IMR-90 (cell line): ENCODE data around the gene TMCC1. TPM values are rescaled to one million over a fixed set of nuclear protein-coding genes. Genes with fewer than 3 reads are reported as not detected.

Experiments
- ATAC-seq: fragments of 200-7000 bp; cut with Tn5 transposase; 2 replicates; pipeline ENCODE4 v1.9.1; 2020; ENCODE audit warnings: low read depth, mild to moderate bottlenecking, moderate library complexity
- BruUV-seq: library from RNA; stranded (reverse); fragments of 400-500 nt; replicated peaks from 2 replicates; lab custom pipeline; 2021; lab: Mats Ljungman, UMichigan
- CTCF ChIA-PET: fragments of 300-600 bp; formaldehyde crosslinking; extraction: SDS; loops from one replicate; lab custom pipeline; 2021; ENCODE audit warnings: antibody characterized with exemption; lab: Yijun Ruan, JAX
- POLR2A ChIA-PET: fragments of 300-600 bp; sonication (Branson Sonifier 250); formaldehyde crosslinking; loops from one replicate; lab custom pipeline; 2022; ENCODE audit warnings: antibody characterized with exemption; ENCODE audit not compliant: unreplicated experiment; lab: Charles Lee
- DNase-seq: peaks from one replicate; pipeline ENCODE4 v3.0.0; 2013
- H2AFZ ChIP-seq: replicated peaks from 2 replicates; pipeline ENCODE3; 2013; ENCODE audit warnings: low read length, mild to moderate bottlenecking; ENCODE audit not compliant: poor library complexity
- H2AK5ac ChIP-seq: 2 replicates; pipeline ENCODE4 v1.6.1; 2013; ENCODE audit warnings: low read depth, low read length, inconsistent platforms
- H2AK9ac ChIP-seq: replicated peaks from 2 replicates; pipeline ENCODE3; 2013; ENCODE audit warnings: mild to moderate bottlenecking, low read depth, low read length, moderate library complexity; ENCODE audit not compliant: poor library complexity
- H2BK120ac ChIP-seq: 2 replicates; pipeline ENCODE4 v1.6.1; 2013; ENCODE audit warnings: low read depth, low read length, inconsistent platforms
- H2BK15ac ChIP-seq: 3 replicates; pipeline ENCODE4 v1.6.1; 2013; ENCODE audit warnings: low read depth, low read length, inconsistent platforms
- H2BK20ac ChIP-seq: 2 replicates; pipeline ENCODE4 v1.6.1; 2013; ENCODE audit warnings: low read depth, mild to moderate bottlenecking, inconsistent platforms, low read length, moderate library complexity
- H2BK5ac ChIP-seq: 2 replicates; pipeline ENCODE4 v1.6.1; 2013; ENCODE audit warnings: mild to moderate bottlenecking, low read depth, low read length, inconsistent platforms; ENCODE audit not compliant: poor library complexity, severe bottlenecking
- H3K14ac ChIP-seq: replicated peaks from 2 replicates; pipeline ENCODE4 v1.6.1; 2013; ENCODE audit warnings: low read depth, low read length, inconsistent platforms
- H3K18ac ChIP-seq: 2 replicates; pipeline ENCODE4 v1.6.1; 2013; ENCODE audit warnings: low read depth, low read length, control low read depth
- H3K23ac ChIP-seq: 2 replicates; pipeline ENCODE4 v1.6.1; 2013; ENCODE audit warnings: low read depth, low read length, inconsistent platforms
- H3K27ac ChIP-seq: 2 replicates; pipeline ENCODE4 v1.5.1; 2013; ENCODE audit warnings: mild to moderate bottlenecking, control low read depth, low read length; ENCODE audit not compliant: insufficient read depth
- H3K27me3 ChIP-seq: 2 replicates; pipeline ENCODE4 v1.6.1; 2013; ENCODE audit warnings: low read length; ENCODE audit not compliant: control insufficient read depth, insufficient read depth
- H3K36me3 ChIP-seq: 2 replicates; pipeline ENCODE4 v1.6.1; 2013; ENCODE audit warnings: low read length, mixed read lengths; ENCODE audit not compliant: control insufficient read depth, insufficient read depth
- H3K4ac ChIP-seq: 2 replicates; pipeline ENCODE4 v1.6.1; 2013; ENCODE audit warnings: low read depth, low read length, inconsistent platforms
- H3K4me1 ChIP-seq: 2 replicates; pipeline ENCODE4 v1.6.1; 2013; ENCODE audit warnings: low read length, mixed read lengths; ENCODE audit not compliant: control insufficient read depth, insufficient read depth
- H3K4me2 ChIP-seq: 2 replicates; pipeline ENCODE4 v1.6.1; 2013; ENCODE audit warnings: low read depth, mild to moderate bottlenecking, control low read depth, low read length, moderate library complexity
- H3K4me3 ChIP-seq: 2 replicates; pipeline ENCODE4 v1.5.1; 2013; ENCODE audit warnings: low read depth, mild to moderate bottlenecking, control low read depth, low read length, moderate library complexity; ENCODE audit not compliant: insufficient read depth
- H3K56ac ChIP-seq: 2 replicates; pipeline ENCODE4 v1.6.1; 2013; ENCODE audit warnings: low read length, inconsistent platforms; ENCODE audit not compliant: insufficient read depth; ENCODE audit errors: extremely low read depth
- H3K79me1 ChIP-seq, 2 experiments: 2 replicates each; pipeline ENCODE4 v1.6.1; 2013; ENCODE audit warnings: low read length in 2 of 2, inconsistent platforms in 1 of 2, low read depth in 1 of 2
- H3K9ac ChIP-seq: 2 replicates; pipeline ENCODE4 v1.6.1; 2013; ENCODE audit warnings: low read depth, low read length, control low read depth
- H3K9me1 ChIP-seq: 2 replicates; pipeline ENCODE4 v1.6.1; 2013; ENCODE audit warnings: low read length, inconsistent platforms; ENCODE audit not compliant: insufficient read depth
- H3K9me3 ChIP-seq: 2 replicates; pipeline ENCODE4 v1.6.1; 2013; ENCODE audit warnings: low read length; ENCODE audit not compliant: control insufficient read depth, insufficient read depth
- H4K20me1 ChIP-seq: 2 replicates; pipeline ENCODE4 v1.6.1; 2013; ENCODE audit warnings: low read length, inconsistent platforms; ENCODE audit not compliant: insufficient read depth
- H4K5ac ChIP-seq: 2 replicates; pipeline ENCODE4 v1.6.1; 2013; ENCODE audit warnings: mild to moderate bottlenecking, low read depth, low read length, control low read depth
- H4K8ac ChIP-seq, 2 experiments: 2 replicates each; pipeline ENCODE4 v1.6.1; 2013; ENCODE audit warnings: low read depth in 2 of 2, low read length in 2 of 2, control low read depth in 1 of 2, inconsistent platforms in 1 of 2
- H4K91ac ChIP-seq: 2 replicates; pipeline ENCODE4 v1.6.1; 2013; ENCODE audit warnings: low read depth, low read length, inconsistent platforms; ENCODE audit not compliant: insufficient read depth
- CEBPB ChIP-seq: IDR thresholded peaks from 2 replicates; pipeline ENCODE4 v1.6.1; 2012; ENCODE audit warnings: low read depth, low read length, improper control_type of control experiment
- CHD1 ChIP-seq: IDR thresholded peaks from 2 replicates; pipeline ENCODE4 v1.6.1; 2012; ENCODE audit warnings: low read depth, low read length, improper control_type of control experiment
- ELK1 ChIP-seq: fragments of 150-350 bp; IDR thresholded peaks from 2 replicates; pipeline ENCODE4 v1.6.1; 2016; ENCODE audit warnings: low read depth, mild to moderate bottlenecking, low read length, moderate library complexity, borderline replicate concordance
- FOS ChIP-seq: fragments of 150-350 bp; IDR thresholded peaks from 2 replicates; pipeline ENCODE4 v1.6.1; 2016; ENCODE audit warnings: low read depth, low read length
- MAFK ChIP-seq: IDR thresholded peaks from 2 replicates; pipeline ENCODE4 v1.6.1; 2012; ENCODE audit warnings: low read depth, low read length, improper control_type of control experiment
- MAZ ChIP-seq: IDR thresholded peaks from 2 replicates; pipeline ENCODE4 v1.6.1; 2012; ENCODE audit warnings: low read depth, mild to moderate bottlenecking, low read length, improper control_type of control experiment, moderate library complexity, borderline replicate concordance
- MXI1 ChIP-seq: IDR thresholded peaks from 2 replicates; pipeline ENCODE4 v1.6.1; 2012; ENCODE audit warnings: low read depth, mild to moderate bottlenecking, low read length, moderate library complexity, borderline replicate concordance
- NFE2L2 ChIP-seq: fragments of 150-350 bp; IDR thresholded peaks from 2 replicates; pipeline ENCODE4 v1.6.1; 2016; ENCODE audit warnings: low read depth, mild to moderate bottlenecking, low read length
- POLR2A ChIP-seq: IDR thresholded peaks from 2 replicates; pipeline ENCODE4 v1.6.1; 2012; ENCODE audit warnings: mild to moderate bottlenecking, low read depth, low read length
- RAD21 ChIP-seq: IDR thresholded peaks from 2 replicates; pipeline ENCODE4 v1.6.1; 2012; ENCODE audit warnings: low read length, improper control_type of control experiment
- RCOR1 ChIP-seq: IDR thresholded peaks from 2 replicates; pipeline ENCODE4 v1.6.1; 2012; ENCODE audit warnings: mild to moderate bottlenecking, low read length, improper control_type of control experiment; ENCODE audit not compliant: insufficient replicate concordance
- RFX5 ChIP-seq: IDR thresholded peaks from 2 replicates; pipeline ENCODE4 v1.8.0; 2012; ENCODE audit warnings: low read depth, mild to moderate bottlenecking, low read length, moderate library complexity
- SMC3 ChIP-seq: fragments of 150-350 bp; IDR thresholded peaks from 2 replicates; pipeline ENCODE4 v1.6.1; 2016; ENCODE audit warnings: low read depth, mild to moderate bottlenecking, antibody characterized with exemption, low read length, moderate library complexity
- USF2 ChIP-seq: fragments of 150-350 bp; IDR thresholded peaks from 2 replicates; pipeline ENCODE4 v1.6.1; 2017; ENCODE audit warnings: mild to moderate bottlenecking, antibody characterized with exemption, low read length, low read depth
- WGBS, 2 experiments: methylation state at CpG; one replicate each; pipeline versions ENCODE4 v1.1.5 to v1.1.7; 2013; ENCODE audit warnings: missing lambda C conversion rate in 2 of 2; ENCODE audit not compliant: insufficient read length in 1 of 2; ENCODE audit errors: extremely low coverage in 2 of 2; 5-methylcytosine and 5-hydroxymethylcytosine counted together
- dilution Hi-C: fragments of 300-500 bp; cut with HindIII; formaldehyde crosslinking; loops from one replicate; pipeline ENCODE4 v1.14.3; 2018; ENCODE audit warnings: low sequenced_read_pairs; ENCODE audit not compliant: unreplicated experiment
- in situ Hi-C: fragments of 300-500 bp; cut with MboI; formaldehyde crosslinking; loops from 3 replicates; pipeline ENCODE4 v1.14.3; 2019; ENCODE audit warnings: low sequenced_read_pairs, inconsistent platforms, mixed read lengths
- intact Hi-C: fragments of 100-400 bp; cut with micrococcal nuclease; formaldehyde crosslinking; loops from 2 replicates; pipeline ENCODE4 v1.10.0; 2022
- polyA plus RNA-seq, 3 experiments: library from polyadenylated mRNA; depleted of rRNA; stranded (reverse); fragments of >200 nt; gene quantifications; 2 replicates each; pipeline ENCODE4 v1.2.3, GENCODE V29; 2012; ENCODE audit warnings: low replicate concordance in 1 of 3
- total RNA-seq: library from RNA; depleted of rRNA; stranded (reverse); fragments of >200 nt; gene quantifications from 2 replicates; pipeline ENCODE4 v1.2.3, GENCODE V29; 2012

TMCC1 gene
- total and polyA plus RNA-seq, 2 of the 4 experiments (the other 2 are of a cell fraction) = 5.0 to 7.3 TPM

- no peak for TF ChIP-seq ELK1
- TF ChIP-seq MAZ = peak; percentile 84; the same call in 1 of the 2 replicates
Measured at GRCh38 chr3:129602730-129603560, 290.6 kb downstream of the TMCC1 start (continued).

GRCh38 chr3:129602309-129602708, 291.2 kb downstream of the TMCC1 start:
- Histone ChIP-seq H3K27me3 (no peaks in the 10 kb centered on the region), H3K56ac (no peak overlapping the region), H3K4me2 (no peak overlapping the region), H2AFZ (no peak overlapping the region), H3K18ac (no peak overlapping the region), H3K9me3 (no peaks in the 10 kb centered on the region), H3K9me1 (peaks cover 32% of the 10 kb centered on the region), H3K4me1 (peaks cover 43% of the 10 kb centered on the region), H3K9ac (no peak overlapping the region), H4K91ac (peak overlapping the region; percentile 34; the same call in 1 of the 2 replicates), H3K79me1 (peaks cover 18 to 69% of the 10 kb centered on the region in 2 experiments), H4K8ac (no peak overlapping the region), H3K23ac (peak overlapping the region; percentile 65; the same call in 1 of the 2 replicates), H3K14ac (no peak overlapping the region), H2AK9ac (no peak overlapping the region), H2BK120ac (no peak overlapping the region), H3K4me3 (no peak overlapping the region), H3K27ac (no peak overlapping the region), H2BK20ac (no peak overlapping the region), H3K4ac (peak overlapping the region; percentile 80; the same call in 1 of the 2 replicates), H2BK15ac (peak overlapping the region; percentile 58; the same call in 2 of the 3 replicates), H4K20me1 (peaks cover 39% of the 10 kb centered on the region), H2BK5ac (no peak overlapping the region), H2AK5ac (peak overlapping the region; percentile 89), H4K5ac (no peak overlapping the region), H3K36me3 (no peaks in the 10 kb centered on the region)
- in situ Hi-C loops = loop anchor here (5.0 to 25.0 kb wide), 2 partner anchors 110 to 215 kb away; no protein-coding TSS in a partner anchor
- ChIA-PET POLR2A (no interaction called here), CTCF (no interaction called here)
- no TSS peak for BruUV-seq
- WGBS, 2 experiments = 92% methylated on average over 4 of the region's 11 CpGs; no CpG with 5 or more reads in 1 of the 2 experiments
- ATAC-seq (no peak), DNase-seq (no peak)
- dilution Hi-C loops = no loop called here
- intact Hi-C loops = loop anchor here (5.0 kb wide), 1 partner anchor 220 kb away; no protein-coding TSS in a partner anchor
- TF ChIP-seq MAZ = no peak
- TF ChIP-seq FOS = no peak
- no peak for TF ChIP-seq CEBPB
- no peak for TF ChIP-seq SMC3
- TF ChIP-seq POLR2A = no peak
- TF ChIP-seq RAD21 = no peak
- TF ChIP-seq USF2 = no peak
- TF ChIP-seq MXI1 = no peak
- no peak for TF ChIP-seq RFX5
- no peak for TF ChIP-seq NFE2L2
- TF ChIP-seq RCOR1 = no peak
- TF ChIP-seq CHD1 = no peak
- TF ChIP-seq MAFK = no peak
